GM12865 (cell line): ENCODE data around the gene CENPB.

Source experiments
- DNase-seq: peaks from one replicate; pipeline ENCODE4 v3.0.0; 2010; ENCODE audit warnings: low read depth
- H3K4me3 ChIP-seq: 2 replicates; pipeline ENCODE4 v1.5.1; 2011; ENCODE audit warnings: mild to moderate bottlenecking, low read depth, low read length, control low read depth
- CTCF ChIP-seq: IDR thresholded peaks from 2 replicates; pipeline ENCODE4 v1.5.1; 2011; ENCODE audit warnings: low read length, control low read depth, low read depth, inconsistent platforms; ENCODE audit not compliant: insufficient read depth; ENCODE audit errors: missing control alignments

Gene CENPB

GRCh38 chr20:3820901-3821727, 34.6 kb upstream of the CENPB start:
- peak overlapping the region; percentile 94 for H3K4me3 ChIP-seq
- no peak for DNase-seq
- TF ChIP-seq CTCF: no peak

GRCh38 chr20:3820048-3820900, 33.7 kb upstream of the CENPB start, which contains the start of gene AP5S1:
Gene AP5S1, plus strand, starts transcription at chr20:3820547. Its CDS starts 1,571 bp downstream, at chr20:3822118.
- peak; percentile 96 for DNase-seq
- TF ChIP-seq CTCF: peak; percentile 96

DNA sequence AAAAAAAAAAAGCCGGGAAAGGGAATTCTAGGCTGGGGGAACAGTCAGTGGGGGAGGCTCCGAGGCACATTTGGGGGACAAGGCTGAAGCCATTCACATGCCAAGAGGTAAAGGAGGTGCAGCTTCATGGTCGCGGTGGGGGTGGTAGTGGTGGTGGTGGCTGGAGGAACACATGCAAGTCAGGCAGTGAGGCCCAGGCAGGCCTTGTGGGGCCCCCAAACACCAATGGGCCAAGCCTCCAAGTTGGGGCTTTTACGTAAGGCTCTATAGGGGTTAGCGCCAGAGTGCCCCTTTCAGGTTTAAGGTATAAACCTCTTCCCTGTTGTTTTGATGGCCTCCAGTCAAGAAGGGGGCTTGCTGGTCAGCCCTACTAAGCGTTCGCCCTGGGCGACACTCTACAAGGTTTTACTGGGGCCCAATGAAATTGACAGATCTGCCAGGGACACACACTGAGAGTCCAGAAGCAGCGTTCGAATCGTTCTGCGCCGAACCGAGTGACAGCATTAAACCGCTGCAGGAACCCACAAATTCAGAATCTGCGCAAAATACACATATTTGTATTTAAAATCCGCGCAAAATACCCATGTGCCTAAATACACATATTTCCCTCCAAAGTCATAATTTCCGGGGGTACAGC, 33.0 kb upstream of the CENPB start:
- DNase-seq: no peak
- no peak for TF ChIP-seq CTCF
- peak overlapping the region; percentile 94 for H3K4me3 ChIP-seq

More at GRCh38 chr20:3820048-3820900, 33.7 kb upstream of the CENPB start, which contains the start of gene AP5S1:
- peak within 1 kb of the TSS; percentile 94 for H3K4me3 ChIP-seq

DNA sequence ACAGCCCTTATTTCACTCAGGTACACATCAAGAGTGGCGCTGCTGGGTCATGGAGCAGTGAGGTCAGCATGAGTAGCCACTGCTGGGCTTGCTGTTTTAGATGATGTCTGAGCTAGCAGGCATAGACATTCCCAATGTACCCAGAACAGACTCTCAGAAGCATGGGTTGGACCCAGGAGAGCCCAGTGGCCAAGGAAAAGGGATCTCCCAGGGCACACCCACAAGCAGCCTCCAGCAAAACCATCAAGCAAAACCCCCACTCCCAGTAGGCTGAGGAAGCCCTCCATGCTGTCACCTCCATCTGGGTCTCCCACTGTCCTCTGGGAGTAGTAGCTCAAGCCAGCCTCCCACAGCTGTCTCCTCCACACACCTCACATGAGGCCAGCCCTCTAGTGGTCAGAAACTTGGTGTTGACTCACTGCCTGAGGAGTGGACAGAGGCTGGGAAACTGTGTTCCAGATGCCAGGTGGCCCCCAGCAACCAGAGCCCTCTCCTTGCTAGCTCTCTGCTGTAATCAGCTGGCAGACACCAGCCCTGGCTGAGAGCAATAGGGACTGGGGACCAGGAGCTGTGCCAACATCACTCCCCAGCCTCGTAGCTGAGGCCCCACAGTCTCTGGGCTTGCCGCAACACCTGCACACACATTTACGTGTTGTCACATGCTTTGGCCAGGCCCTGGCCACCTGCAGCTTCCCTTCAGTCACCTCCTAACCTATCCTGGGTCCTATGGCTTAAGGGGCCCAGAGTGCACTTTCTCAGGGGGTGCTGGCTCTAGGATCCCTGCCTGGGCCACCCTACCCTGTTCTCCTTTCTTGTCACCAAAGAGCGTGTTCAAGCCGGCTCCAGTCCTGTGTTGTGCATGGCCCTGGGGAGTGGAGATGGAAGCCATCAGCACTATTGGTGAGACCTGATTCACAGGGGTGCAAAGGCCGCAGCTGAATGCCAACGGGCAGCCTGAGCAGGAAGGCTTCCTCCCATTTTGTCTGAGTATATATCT, 31.9 kb upstream of the CENPB start:
- peak; percentile 54 for TF ChIP-seq CTCF
- H3K4me3 ChIP-seq: no peak overlapping the region
- DNase-seq: peak; percentile 72

DNA sequence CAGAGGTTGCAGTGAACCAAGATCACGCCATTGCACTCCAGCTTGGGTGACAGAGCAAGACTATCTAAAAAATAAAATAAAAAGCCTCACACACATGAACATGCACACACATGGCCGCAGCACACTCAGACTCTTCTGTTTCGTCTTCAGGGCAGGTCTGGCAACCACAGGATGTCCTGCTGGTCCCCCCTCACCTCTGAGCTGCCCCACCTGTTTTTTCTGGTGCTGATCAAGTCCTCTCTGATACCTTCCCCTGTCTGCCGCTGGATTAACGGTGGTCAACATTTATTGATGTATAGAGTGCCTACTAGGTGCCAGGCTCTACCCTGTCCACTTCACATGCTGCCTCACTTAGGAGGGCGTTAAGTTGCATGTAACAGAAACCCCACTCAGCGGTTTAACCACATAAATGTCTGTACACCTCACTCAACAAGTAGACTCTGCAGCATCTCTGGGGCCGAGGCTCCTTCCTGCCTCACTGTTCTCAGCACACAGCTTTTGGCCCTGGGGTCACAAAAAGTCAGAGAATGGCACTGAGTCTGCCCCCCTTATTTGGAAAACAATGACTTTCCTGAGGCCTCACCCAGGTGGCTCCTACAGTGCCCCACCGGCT, 29.3 kb upstream of the CENPB start:
- TF ChIP-seq CTCF: no peak
- DNase-seq: peak; percentile 47
- no peak overlapping the region for H3K4me3 ChIP-seq
